ENCODE data around the gene SPIN3. TPM values are rescaled to one million over a fixed set of nuclear protein-coding genes. Genes with fewer than 3 reads are reported as not detected.

SPIN3 gene
- total RNA-seq (2021; ENCODE audit: unreplicated experiment) (17.9 TPM), Bru-seq, nascent RNA (percentile 74 among the genes with signal in this experiment), BruChase-seq, experiment 1, labeled RNA remaining after a 2-hour chase (percentile 93 among the genes with signal in this experiment), BruChase-seq, experiment 2, labeled RNA remaining after a 6-hour chase (percentile 86 among the genes with signal in this experiment)
- 12.8 TPM for polyA plus RNA-seq (2012; ENCODE audit: insufficient read length)
- long read RNA-seq, full-length matches to known transcripts: 20 of 31 reads
- long read RNA-seq, partial matches to known transcripts: 5 of 31 reads
- long read RNA-seq, other reads (novel, unspliced or antisense): 6 of 31 reads

DNA sequence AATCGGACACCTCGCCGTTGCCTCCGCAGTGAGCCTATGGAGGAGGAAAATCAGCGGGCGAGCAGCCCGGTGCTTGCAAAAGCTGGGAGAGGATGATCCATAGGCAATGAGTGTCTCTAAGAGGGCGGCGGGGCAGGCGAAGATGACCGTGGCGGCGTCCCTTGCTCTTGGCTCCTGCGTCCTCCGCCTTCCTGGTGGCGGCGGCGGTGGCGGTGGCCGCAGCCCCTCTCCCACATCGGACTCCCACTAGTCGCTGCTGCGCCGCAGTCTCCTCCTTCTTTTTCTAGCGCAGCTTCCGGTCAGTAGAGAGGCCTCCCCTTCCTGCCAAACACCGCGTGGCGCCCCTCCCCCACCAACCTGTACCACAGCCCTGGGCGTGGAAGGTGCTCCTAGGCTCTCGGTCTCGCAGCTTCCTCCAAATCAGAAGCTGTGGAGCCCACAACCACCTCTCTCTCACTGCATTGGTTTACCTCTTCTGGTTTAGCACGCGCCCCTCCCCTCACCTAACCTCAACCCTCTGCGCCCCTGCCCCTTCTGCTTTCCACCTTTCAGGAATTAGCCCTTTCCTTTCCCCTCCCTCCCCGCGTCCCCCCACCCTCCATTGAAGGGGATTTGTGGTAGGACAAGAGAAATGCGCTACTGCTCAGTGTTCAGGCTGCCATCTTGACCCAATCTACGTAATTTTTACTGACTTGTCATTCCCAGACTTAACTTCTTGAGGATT, at the start of gene SPIN3:
TSS of gene SPIN3 (minus strand) at position 271 of the 724 bp plus-strand sequence. CDS start 594 bp downstream, outside the sequence.
- no TSS peak for BruUV-seq (replicated peaks)
- DNase-seq (ENCODE audit: low read depth, low spot score): no peak
- Histone ChIP-seq H3K27ac (ENCODE audit: low read length) (peak within 1 kb of the TSS; percentile 83), H3K27me3 (ENCODE audit: control insufficient read depth, insufficient read depth, low read length) (no peaks in the 10 kb centered on the region), H3K4me3 (ENCODE audit: low read depth in 2 of 2, low read length in 2 of 2) (peak within 1 kb of the TSS; percentile 85 to 87), H3K36me3 (ENCODE audit: control insufficient read depth, insufficient read depth, low read length) (peaks cover 3% of the 10 kb centered on the region; the same call in 1 of the 2 replicates), H3K4me1 (ENCODE audit: control insufficient read depth, insufficient read depth, low read length) (peaks cover 5% of the 10 kb centered on the region), H3K9me3 (ENCODE audit: control insufficient read depth, insufficient read depth, low read depth, low read length) (no peaks in the 10 kb centered on the region)
- TF ChIP-seq, protein P1, sequence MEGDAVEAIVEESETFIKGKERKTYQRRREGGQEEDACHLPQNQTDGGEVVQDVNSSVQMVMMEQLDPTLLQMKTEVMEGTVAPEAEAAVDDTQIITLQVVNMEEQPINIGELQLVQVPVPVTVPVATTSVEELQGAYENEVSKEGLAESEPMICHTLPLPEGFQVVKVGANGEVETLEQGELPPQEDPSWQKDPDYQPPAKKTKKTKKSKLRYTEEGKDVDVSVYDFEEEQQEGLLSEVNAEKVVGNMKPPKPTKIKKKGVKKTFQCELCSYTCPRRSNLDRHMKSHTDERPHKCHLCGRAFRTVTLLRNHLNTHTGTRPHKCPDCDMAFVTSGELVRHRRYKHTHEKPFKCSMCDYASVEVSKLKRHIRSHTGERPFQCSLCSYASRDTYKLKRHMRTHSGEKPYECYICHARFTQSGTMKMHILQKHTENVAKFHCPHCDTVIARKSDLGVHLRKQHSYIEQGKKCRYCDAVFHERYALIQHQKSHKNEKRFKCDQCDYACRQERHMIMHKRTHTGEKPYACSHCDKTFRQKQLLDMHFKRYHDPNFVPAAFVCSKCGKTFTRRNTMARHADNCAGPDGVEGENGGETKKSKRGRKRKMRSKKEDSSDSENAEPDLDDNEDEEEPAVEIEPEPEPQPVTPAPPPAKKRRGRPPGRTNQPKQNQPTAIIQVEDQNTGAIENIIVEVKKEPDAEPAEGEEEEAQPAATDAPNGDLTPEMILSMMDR (IDR thresholded peaks at IDR 0.05): no peak
- TF ChIP-seq POLR2AphosphoS5 (IDR thresholded peaks at IDR 0.05; ENCODE audit: low read depth, low read length): peak; percentile 87
- TF ChIP-seq, protein P2, sequence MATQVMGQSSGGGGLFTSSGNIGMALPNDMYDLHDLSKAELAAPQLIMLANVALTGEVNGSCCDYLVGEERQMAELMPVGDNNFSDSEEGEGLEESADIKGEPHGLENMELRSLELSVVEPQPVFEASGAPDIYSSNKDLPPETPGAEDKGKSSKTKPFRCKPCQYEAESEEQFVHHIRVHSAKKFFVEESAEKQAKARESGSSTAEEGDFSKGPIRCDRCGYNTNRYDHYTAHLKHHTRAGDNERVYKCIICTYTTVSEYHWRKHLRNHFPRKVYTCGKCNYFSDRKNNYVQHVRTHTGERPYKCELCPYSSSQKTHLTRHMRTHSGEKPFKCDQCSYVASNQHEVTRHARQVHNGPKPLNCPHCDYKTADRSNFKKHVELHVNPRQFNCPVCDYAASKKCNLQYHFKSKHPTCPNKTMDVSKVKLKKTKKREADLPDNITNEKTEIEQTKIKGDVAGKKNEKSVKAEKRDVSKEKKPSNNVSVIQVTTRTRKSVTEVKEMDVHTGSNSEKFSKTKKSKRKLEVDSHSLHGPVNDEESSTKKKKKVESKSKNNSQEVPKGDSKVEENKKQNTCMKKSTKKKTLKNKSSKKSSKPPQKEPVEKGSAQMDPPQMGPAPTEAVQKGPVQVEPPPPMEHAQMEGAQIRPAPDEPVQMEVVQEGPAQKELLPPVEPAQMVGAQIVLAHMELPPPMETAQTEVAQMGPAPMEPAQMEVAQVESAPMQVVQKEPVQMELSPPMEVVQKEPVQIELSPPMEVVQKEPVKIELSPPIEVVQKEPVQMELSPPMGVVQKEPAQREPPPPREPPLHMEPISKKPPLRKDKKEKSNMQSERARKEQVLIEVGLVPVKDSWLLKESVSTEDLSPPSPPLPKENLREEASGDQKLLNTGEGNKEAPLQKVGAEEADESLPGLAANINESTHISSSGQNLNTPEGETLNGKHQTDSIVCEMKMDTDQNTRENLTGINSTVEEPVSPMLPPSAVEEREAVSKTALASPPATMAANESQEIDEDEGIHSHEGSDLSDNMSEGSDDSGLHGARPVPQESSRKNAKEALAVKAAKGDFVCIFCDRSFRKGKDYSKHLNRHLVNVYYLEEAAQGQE (IDR thresholded peaks at IDR 0.05; ENCODE audit: insufficient read depth in 1 of 2, low read depth in 2 of 2, low read length in 1 of 2): 0 out of 4 replicates have a peak, but pooled peaks of 1 of the 2 experiments have one; percentile 29
- no peak for TF ChIP-seq SIN3A (IDR thresholded peaks at IDR 0.05; ENCODE audit: borderline replicate concordance, insufficient read depth, low read depth, low read length)
- ChIA-PET POLR2A (no interaction called here), CTCF (interaction anchor here (0.6 to 1.3 kb wide), 2 partner anchors 17 to 923 kb away, joined by 3 read pairs; no protein-coding TSS in a partner anchor)
- intact Hi-C loops (cut with micrococcal nuclease; ENCODE audit: unreplicated experiment) (no loop called here), in situ Hi-C loops (cut with HindIII; ENCODE audit: low pct_unique_long_range_greater_than_20kb, low sequenced_read_pairs) (no loop called here)
- ATAC-seq: peak; percentile 100

DNA sequence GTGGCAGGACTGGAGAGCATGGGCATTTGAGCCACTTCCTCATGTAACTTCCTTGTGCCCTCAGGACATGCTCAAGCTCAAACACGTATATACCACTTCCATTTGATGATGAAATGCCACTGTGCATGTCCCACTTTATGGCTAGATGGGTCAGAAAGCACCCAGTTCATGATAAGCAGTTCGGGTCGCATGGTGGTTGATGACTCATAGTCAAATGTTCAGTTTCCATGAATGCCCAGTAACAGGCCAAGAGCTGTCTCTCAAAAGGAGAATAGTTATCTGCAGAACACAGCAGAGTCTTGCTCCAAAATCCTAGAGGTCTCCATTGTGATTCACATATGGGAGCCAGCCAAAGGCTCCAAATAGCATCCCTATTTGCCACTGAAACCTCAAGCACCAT, 48.9 kb upstream of the SPIN3 start:
- no peaks in the 10 kb centered on the region for H3K27me3 ChIP-seq (ENCODE audit: control insufficient read depth, insufficient read depth, low read length)

More for the DNA sequence above, 48.9 kb upstream of the SPIN3 start:
- Histone ChIP-seq H3K4me1 (ENCODE audit: control insufficient read depth, insufficient read depth, low read length) (no peaks in the 10 kb centered on the region), H3K36me3 (ENCODE audit: control insufficient read depth, insufficient read depth, low read length) (no peaks in the 10 kb centered on the region), H3K27ac (ENCODE audit: low read length) (no peak overlapping the region), H3K4me3 (ENCODE audit: low read depth in 2 of 2, low read length in 2 of 2) (no peak overlapping the region), H3K9me3 (ENCODE audit: control insufficient read depth, insufficient read depth, low read depth, low read length) (no peaks in the 10 kb centered on the region)
- in situ Hi-C loops (cut with HindIII; ENCODE audit: low pct_unique_long_range_greater_than_20kb, low sequenced_read_pairs) (no loop called here), intact Hi-C loops (cut with micrococcal nuclease; ENCODE audit: unreplicated experiment) (no loop called here)
- TF ChIP-seq, protein P1 (IDR thresholded peaks at IDR 0.05): no peak
- TF ChIP-seq, protein P2 (IDR thresholded peaks at IDR 0.05; ENCODE audit: insufficient read depth in 1 of 2, low read depth in 2 of 2, low read length in 1 of 2): no peak
- TF ChIP-seq SIN3A (IDR thresholded peaks at IDR 0.05; ENCODE audit: borderline replicate concordance, insufficient read depth, low read depth, low read length) (no peak), TCF7L2 (IDR thresholded peaks at IDR 0.05; ENCODE audit: low read depth, low read length) (no peak), POLR2AphosphoS5 (IDR thresholded peaks at IDR 0.05; ENCODE audit: low read depth, low read length) (no peak)
- no TSS peak for BruUV-seq (replicated peaks)
- DNase-seq (ENCODE audit: low read depth, low spot score): no peak
- ChIA-PET POLR2A (no interaction called here), CTCF (no interaction called here)
- ATAC-seq: no peak

Measured in Panc1 (cell line).